ENCODE data around the gene CRY1. TPM values are rescaled to one million over a fixed set of nuclear protein-coding genes. Genes with fewer than 3 reads are reported as not detected.
"Not testable (repeated sequence)": the region's sequence is repeated elsewhere in the genome, so short reads cannot be mapped to it uniquely, and the experiment has no call there.

The CRY1 gene
- total RNA-seq, 1 donor from 2014 or later: 19.2 TPM

- not testable (repeated sequence) for DNase-seq
Observed at GRCh38 chr12:107108366-107108765, 15.0 kb upstream of the CRY1 start.

DNA sequence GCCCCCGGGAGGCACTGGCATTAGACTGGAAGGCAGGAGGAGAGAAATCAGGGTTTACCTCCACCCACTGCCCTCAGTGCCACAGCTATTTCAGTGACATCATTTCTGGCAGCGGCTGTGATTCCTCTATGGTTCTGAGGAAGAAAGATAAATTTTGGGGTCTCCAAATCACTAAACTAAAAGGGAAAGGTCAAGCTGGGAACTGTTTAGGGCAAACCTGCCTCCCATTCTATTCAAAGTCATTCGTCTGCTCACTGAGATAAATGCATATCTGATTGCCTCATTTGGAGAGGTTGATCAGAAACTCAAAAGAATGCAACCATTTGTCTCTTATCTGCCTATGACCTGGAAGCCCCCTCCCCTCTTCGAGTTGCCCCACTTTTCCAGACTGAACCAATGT, 14.0 kb upstream of the CRY1 start:
- DNase-seq: no peak

DNA sequence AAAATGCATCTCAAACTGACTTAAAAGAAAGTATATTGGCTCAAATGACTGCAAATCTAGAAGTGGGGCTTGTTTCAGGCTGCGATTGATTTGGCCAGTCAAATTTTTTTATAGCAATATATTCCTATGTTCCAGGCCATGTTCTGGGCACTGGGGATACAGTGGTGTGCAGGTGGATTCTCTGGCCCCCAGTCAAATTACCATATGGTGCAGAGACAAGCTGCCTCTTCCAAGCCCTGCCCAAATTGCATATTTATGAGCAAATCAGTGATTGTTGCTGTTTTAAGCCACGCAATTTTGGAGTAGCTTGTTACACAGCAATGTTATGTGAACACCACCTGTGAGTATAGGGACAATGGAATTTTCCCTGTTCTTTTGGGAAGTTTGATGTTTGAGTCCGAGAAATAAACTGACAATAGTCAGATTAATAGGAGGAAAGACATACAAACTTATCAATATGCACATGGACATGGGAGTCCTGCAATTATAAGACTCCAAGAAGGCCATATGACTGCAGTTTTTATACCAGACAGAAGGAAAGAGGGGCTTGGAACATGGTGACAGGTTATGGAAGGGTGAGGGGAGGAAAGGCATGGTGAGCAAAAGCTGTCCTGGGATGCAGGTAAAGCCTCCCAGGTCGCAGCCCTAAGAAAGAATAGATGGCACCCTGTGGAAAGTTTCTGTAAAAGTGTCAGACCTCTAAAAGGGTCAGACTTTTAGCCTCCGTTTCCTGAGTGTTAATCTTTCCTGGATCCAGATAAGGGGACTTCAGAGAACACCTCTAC, 13.1 kb upstream of the CRY1 start:
- no peak for DNase-seq

DNA sequence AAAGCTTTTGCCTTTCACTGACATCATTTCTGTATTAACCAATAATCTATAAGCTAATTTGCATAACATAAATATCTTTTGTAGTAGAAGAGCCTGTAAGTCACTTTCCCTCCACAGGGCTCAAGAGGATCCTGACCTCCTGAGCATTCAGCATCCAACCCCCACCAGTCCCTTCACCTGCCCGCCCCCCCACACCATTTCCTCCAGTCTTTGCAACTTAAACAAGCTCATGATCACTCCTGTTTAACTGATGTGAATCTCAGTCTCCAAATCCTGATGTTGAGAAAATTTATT, 12.0 kb upstream of the CRY1 start:
- DNase-seq: no peak

DNA sequence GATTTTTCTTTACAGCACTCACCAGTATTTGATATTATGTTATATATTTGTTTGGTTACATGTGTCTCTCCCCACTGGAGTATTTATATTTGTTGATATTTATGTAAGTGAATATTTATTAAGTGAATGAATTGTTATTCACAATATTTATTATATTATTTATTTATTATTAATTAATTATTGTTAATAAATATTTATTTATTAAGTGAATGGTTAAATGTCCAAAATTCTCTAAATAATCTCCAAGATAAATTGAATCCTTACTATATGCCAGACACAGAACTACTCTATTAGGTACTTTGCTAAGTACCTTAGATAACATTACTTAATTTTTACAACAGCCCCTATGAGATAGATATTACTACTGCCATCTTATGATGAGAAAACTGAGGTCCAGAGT, 10.2 kb upstream of the CRY1 start:
- DNase-seq: no peak

DNA sequence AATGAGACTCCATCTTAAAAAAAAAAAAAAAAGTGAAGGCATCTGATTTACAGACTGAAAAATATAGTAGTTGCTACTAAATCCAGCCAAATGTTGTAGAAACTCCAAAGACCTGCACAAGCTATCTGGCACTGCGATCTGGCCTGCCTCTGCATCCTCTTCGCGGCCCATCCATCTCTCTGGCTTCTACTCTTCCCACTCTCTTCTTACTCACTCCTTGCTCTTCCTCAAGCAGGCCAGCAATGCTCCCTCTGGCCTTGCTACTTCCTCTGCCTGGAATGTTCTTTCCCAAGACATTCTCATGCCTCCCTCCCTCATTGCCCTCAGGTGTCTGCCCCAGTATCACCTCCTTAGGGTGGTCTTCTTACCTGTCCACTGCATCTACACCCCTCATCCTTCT, 9.7 kb upstream of the CRY1 start:
- DNase-seq: no peak

DNA sequence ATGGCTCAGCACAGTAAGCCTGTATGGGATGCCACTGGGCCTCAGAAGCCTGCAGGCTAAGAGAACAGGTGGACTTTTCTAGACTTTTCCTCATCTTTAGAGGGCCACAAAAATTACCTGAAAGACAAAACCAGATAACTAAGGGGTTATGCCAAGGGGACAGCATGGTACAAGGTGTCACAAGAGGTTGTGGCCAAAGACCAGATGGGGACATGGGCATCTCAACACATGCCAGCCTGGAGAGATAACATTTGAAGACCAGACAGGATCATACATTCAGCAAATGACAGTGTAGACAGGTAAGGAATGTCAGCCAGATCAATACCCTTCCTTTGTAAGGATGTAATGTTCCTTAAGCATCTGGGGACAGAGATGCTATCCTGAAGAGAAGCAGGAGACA, 8.9 kb upstream of the CRY1 start:
- no peak for DNase-seq

DNA sequence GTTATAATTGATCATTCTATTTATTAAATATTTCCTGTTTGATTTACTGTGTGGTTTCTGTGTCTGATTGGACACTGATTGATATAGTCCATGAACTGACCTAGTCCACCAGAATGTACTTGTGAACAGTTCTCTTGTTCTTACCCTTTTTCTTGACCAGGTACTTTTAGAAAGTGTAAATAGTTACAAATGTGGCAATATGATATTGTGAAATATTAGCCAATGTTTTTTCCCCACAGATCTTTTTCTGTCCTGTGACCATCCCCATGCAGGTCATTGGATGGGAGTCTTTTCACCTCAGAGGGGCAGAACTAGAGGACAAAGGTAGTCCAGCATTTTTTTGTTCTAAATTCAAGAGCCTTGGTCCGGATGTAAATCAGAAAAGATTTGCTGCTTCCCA, 8.3 kb upstream of the CRY1 start:
- DNase-seq: no peak

DNA sequence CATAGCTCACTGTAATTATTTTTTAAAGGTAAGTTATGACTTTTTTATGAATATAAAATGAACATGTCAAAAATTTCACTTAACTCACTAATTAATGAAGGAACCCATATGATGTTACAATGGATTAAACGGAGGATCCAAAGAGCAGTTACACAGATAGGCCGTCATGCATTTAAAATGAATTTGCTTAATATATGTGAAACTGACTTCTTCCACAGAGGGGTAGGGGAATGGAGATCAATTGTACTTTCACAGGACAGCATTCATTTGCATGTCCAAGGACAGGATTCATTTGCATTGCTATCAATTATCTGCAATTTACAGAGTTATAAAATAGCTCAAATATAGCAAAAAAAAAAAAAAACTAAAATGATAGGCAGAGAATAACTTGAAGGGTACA, 6.6 kb upstream of the CRY1 start:
- DNase-seq: no peak

DNA sequence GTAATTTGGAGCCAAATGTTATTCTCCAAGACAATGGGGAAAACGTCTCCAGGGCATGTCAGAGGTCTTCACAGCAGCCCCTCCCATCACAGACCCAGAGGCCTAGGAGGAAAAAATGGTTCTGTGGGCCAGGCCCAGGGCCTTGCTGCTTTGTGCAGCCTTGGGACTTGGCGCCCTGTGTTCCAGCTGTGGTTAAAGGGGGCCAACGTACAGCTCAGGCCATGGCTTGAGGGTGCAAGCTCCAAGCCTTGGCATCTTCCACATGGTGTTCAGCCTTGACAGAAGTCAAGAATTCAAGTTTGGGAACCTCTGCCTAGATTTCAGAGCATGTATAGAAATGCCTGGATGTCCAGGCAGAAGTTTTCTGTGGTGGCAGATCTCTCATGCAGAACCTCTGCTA, 3.2 kb upstream of the CRY1 start:
- no peak for DNase-seq

GRCh38 chr12:107094183-107094448, 767 bp upstream of the CRY1 start:
- DNase-seq: no peak

GRCh38 chr12:107092669-107093416, 506 bp downstream of the CRY1 start:
- DNase-seq: peak; percentile 79

- peak; percentile 97 for DNase-seq
Observed at GRCh38 chr12:107091989-107092641, 1.2 kb downstream of the CRY1 start.

- peak; percentile 66 for DNase-seq
Observed at GRCh38 chr12:107091381-107091780, 2.0 kb downstream of the CRY1 start.

- DNase-seq: no peak
Observed at GRCh38 chr12:107090711-107091110, 2.6 kb downstream of the CRY1 start.

GRCh38 chr12:107088912-107089311, 4.4 kb downstream of the CRY1 start:
- DNase-seq: no peak

DNA sequence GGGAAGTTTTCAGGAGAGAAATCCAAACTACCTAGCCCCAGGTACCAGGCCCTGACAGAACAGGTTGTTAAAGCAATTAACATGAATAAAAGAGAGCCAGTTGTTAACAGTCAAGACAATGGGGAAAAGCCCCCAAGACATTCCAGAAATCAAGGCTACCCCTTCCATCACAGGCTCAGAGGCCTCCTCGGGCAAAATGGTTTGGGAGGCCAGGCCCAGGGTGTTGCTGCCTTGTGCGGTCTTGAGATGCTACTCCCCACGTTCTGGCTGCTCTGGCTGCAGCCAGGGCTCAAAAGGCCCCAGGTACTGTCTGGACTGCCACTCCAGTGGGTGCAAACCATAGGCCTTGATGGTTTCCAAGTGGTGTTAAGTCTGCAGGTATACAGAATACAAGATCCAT, 7.0 kb downstream of the CRY1 start:
- DNase-seq: no peak

GRCh38 chr12:107081778-107082177, 11.6 kb downstream of the CRY1 start:
- no peak for DNase-seq

GRCh38 chr12:107080299-107080698, 13.1 kb downstream of the CRY1 start:
- no peak for DNase-seq

DNA sequence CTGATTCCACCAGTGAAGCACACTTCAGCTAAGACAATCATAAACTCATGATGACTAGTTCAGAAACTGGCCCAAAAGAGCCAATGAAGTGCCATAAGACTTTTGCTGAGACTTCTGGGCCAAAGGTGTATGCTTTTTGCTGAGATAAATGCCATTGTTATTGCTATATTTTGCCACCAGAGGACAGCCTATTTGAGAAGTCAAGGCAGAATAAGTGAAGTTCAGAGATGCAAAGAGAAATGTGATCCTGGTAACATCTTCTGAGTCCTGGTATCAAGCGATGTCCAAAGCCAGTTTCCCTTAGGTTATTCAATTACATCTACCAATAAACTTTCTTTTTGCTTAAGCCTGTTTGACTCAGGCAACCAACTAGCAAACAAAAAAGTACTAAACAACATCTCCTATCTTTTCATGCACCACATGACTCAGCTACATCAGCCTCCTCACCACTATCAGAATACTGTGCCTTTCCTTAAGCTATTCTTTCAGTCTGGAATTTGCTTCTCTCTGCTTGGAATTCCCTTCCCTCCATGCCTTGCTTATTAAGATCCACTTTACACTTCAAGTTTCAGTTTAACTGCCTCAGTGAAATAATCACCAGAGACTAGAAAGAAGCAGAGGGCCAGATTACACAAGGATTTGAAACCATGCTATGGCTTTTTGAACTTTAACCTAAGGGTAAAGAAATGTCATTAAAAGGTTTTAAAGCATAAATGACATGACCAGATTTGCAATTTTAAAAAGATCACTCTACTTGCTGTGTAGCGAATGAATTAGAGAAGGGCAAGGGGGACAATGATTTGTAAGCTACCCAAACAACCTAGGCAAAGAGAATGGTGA, 14.0 kb downstream of the CRY1 start:
- peak; percentile 57 for DNase-seq

DNA sequence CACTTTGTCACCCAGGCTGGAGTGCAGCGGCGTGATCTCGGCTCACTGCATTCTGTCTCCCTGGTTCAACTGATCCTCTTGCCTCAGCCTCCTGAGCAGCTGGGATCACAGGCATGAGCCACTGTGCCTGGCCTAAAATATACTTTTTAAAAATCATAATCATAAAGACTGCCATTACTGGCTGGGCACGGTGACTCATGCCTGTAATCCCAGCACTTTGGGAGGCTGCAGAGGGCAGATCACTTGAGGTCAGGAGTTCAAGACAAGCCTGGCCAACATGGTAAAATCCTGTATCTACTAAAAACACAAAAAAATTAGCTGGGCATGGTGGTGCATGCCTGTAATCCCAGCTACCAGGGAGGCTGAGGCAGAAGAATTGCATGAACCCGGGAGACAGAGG, 20.1 kb downstream of the CRY1 start:
- DNase-seq: not testable (repeated sequence)

- no peak for DNase-seq
Observed at GRCh38 chr12:107066691-107067090, 26.7 kb downstream of the CRY1 start.

GRCh38 chr12:107064687-107065086, 28.7 kb downstream of the CRY1 start:
- no peak for DNase-seq
